ENCODE measurements around the gene P2RY6.

P2RY6 gene

DNA sequence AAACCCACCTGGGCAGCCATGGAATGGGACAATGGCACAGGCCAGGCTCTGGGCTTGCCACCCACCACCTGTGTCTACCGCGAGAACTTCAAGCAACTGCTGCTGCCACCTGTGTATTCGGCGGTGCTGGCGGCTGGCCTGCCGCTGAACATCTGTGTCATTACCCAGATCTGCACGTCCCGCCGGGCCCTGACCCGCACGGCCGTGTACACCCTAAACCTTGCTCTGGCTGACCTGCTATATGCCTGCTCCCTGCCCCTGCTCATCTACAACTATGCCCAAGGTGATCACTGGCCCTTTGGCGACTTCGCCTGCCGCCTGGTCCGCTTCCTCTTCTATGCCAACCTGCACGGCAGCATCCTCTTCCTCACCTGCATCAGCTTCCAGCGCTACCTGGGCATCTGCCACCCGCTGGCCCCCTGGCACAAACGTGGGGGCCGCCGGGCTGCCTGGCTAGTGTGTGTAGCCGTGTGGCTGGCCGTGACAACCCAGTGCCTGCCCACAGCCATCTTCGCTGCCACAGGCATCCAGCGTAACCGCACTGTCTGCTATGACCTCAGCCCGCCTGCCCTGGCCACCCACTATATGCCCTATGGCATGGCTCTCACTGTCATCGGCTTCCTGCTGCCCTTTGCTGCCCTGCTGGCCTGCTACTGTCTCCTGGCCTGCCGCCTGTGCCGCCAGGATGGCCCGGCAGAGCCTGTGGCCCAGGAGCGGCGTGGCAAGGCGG, 24.5 kb downstream of the P2RY6 start:
- DNase-seq (ENCODE audit: low read depth in 2 of 2): no peak

DNA sequence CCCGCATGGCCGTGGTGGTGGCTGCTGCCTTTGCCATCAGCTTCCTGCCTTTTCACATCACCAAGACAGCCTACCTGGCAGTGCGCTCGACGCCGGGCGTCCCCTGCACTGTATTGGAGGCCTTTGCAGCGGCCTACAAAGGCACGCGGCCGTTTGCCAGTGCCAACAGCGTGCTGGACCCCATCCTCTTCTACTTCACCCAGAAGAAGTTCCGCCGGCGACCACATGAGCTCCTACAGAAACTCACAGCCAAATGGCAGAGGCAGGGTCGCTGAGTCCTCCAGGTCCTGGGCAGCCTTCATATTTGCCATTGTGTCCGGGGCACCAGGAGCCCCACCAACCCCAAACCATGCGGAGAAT, 25.1 kb downstream of the P2RY6 start:
- no peak for DNase-seq (ENCODE audit: low read depth in 2 of 2)

DNA sequence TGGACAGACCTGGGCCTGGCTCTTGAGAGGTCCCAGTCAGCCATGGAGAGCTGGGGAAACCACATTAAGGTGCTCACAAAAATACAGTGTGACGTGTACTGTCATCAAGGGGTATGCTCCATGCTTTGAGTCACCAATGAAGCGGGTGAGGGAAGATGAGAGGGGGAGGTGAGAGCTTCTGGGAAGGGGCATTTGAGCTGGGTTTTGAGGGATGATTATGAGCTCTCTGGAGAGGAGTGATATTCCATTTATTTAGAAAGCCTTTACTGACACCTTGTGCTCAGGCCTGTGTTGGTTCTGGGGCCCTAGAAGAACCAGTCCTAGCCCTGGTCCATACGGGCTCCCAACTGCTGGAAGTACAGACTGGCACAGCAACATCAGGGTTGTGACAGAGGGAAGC, 25.6 kb downstream of the P2RY6 start:
- no peak for DNase-seq (ENCODE audit: low read depth in 2 of 2)

DNA sequence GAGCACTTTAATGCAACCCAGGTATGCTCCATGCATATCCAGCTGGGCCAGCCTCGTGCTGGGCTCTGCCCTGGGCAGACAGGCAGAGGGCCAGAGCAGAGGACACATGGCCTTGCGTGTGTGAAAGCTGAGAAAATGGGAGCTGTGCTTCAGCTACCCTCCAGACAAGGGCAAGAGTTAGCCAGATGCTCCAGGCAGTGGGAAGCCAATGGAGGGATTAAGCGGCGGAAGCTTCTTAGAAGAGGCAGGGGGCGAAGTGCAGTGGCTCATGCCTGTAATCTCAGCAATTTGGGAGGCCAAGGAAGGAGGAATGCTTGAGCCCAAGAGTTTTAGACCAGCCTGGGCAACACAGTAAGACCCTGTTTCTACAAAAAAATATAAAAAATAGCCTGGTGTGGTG, 26.1 kb downstream of the P2RY6 start:
- no peak for DNase-seq (ENCODE audit: low read depth in 2 of 2)

DNA sequence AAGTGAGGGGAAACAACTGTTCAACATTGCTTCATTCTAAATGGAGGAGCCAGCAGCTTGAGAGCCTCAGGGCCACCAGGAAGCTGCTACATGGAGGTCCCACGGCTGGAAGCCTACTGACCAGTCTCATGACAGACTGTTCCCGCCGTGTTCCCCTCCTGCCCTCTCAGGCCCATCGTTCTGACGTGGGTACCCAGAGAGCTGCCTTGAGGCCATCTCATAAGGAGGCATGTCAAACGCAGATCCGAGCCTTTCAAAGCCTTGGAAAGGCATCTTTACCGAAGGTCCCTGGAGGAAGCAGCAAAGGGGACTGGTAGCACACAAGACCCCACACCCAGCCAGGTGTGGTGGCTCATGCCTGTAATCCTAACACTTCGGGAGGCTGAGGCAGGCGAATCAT, 27.6 kb downstream of the P2RY6 start:
- no peak for DNase-seq (ENCODE audit: low read depth in 2 of 2)

DNA sequence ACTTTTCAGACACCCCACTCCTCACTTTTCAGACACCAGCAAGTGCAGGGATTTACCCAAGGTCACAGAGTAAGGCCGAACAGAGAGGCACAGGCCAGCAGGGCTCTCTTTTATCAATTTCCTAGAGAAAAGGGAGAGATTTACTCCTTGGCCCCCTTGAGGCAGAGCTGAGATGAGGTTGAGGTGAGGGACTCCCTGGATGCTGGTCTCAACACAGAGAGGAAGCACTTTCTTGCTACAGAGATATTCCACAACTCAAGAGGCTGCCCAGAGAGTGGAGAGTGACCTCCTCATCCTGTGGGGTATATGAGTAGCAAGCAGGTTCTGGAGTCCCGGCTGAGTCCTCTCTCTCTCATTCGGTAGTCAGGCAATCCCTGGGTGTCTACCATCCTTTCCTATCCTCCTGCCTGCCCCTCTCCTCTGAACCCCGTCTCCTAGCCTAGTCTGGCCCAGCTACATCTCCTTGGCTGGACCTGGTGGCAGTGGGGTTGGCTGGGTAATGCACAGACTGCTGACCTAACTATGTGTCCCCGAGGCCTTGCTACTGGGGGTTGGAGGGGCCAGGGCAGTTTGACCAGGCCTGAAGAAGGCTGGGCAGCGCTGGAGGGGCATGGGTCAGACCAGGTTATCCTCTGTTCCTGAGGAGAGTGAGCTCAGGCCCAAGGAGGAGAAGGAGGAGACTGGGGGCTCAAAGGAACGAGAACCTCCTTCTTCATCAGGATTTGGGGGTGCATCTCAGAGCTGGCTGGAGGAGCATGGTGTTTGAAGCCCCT, 34.1 kb downstream of the P2RY6 start:
- no peak for DNase-seq (ENCODE audit: low read depth in 2 of 2)

DNA sequence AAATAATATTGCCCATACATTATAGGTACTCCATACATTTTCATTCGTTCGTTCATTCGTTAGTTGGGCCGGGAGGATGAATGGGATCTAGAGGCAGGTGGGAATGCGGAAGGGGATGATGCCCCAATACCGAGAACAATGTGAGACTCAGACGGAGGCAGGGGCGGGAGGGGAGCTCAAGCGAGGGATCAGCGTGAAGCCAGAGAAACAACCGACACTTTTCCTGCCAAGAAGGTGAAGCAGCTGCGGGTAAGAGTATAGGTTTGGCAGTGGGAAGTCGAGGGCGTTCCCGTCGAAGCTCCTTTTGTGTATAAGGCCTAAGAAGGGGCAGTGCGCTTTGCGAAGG, 34.8 kb downstream of the P2RY6 start:
- no peak for DNase-seq (ENCODE audit: low read depth in 2 of 2)

DNA sequence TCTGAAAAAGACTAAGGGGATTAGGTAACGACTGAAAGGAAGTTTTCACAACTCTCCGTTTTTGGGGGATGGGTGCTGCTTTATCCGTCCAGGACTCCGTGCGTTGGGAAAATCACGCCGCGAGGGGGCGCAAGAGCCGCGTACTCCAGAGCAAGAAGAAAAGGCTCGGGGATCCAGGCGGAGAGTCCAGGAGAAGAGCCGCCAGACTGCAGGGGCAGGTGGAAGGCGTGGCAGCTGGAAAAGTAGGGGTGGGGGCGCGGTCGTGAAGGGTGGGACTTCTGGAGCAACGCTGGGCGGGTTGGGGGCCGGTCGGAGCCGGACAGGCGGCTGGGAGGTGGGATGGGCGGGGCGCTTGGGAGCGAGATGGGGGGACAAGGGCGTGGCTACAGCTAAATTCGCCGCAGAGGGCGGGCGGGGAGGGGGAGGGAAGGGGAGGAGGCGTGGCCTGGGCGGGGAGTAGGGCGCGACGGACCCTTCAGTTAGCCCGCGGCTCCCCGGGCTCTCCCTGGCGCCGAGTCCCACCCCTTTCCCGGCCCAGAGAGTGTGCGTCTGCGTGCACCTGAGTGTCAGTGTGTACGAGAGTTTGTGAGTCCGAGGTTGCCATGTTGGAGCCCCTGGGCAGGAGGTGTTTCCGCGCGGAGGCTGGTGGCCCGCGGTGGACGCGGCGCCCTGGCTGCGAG, 35.3 kb downstream of the P2RY6 start:
- DNase-seq (ENCODE audit: low read depth in 2 of 2): peak; percentile 70 to 91

DNA sequence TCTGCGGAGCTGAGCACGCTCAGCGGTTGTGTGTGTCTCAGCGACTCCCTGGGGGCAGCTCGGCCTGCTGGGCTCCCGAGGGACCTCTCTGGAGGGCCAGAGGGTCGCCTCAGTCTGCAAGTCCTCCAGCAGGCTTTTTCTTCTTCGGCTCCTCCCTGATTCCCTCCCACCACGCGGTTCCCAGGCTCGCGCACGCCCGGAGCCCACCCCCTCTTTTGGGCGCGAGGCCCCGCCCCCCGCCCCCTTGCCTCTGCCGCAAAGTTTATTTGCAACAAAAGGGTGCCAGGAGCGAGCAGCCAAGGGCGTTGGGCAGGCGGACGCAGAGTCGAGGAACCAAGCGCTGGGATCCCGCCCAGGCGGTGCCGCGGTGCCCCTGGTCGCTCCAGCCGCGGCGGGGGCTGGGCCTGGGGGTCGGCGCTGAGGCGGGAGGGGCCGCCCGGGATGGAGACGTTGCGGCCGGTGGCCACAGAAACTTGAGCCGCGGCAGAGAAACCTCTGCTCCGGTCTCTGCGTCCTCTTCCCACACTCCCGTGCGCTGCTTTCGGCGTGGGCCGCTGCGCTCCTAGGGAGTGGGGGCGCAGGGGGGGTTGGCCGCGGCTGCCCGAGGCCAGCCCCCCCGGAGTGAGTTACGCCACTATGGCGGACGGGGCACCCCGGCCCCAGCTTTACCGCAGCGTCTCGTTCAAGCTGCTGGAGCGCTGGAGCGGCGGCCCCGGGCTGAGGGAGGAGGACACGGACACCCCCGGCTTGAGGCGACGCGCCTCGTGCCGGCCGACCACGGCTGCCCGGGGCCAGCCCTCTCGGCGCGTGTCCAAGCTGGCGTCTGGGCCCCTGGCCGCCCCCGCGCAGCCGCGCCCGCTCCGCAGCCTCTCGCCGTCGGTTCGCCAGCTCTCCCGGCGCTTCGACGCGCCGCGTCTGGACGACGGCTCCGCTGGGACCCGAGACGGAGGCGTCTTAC, 36.1 kb downstream of the P2RY6 start, which contains the start of gene ARHGEF17:
Gene ARHGEF17 (plus strand): TSS at position 274 of the 958 bp plus-strand sequence. CDS start 363 bp downstream, at position 637.
- DNase-seq (ENCODE audit: low read depth in 2 of 2): no peak

DNA sequence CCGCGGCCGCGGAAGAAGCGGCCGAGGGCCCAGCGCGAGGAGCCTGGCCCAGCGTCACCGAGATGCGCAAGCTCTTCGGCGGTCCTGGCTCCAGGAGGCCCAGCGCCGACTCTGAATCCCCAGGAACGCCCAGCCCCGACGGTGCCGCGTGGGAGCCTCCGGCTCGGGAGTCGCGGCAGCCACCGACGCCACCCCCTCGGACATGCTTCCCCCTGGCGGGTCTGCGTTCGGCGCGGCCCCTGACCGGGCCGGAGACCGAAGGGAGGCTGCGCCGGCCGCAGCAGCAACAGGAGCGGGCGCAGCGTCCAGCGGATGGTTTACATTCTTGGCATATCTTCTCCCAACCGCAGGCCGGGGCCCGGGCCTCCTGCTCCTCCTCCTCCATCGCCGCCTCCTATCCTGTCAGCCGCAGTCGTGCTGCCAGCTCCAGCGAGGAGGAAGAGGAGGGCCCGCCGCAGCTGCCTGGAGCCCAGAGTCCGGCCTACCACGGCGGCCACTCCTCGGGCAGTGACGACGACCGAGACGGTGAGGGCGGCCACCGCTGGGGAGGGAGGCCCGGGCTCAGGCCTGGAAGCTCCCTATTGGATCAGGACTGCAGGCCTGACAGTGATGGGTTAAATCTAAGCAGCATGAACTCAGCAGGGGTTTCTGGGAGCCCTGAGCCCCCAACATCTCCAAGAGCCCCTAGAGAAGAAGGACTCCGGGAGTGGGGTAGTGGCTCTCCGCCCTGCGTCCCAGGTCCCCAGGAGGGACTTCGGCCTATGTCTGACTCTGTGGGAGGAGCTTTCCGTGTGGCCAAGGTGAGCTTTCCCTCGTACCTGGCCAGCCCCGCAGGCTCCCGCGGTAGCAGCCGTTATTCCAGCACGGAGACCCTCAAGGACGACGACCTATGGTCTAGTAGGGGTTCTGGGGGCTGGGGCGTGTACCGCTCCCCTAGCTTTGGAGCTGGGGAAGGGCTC, 37.1 kb downstream of the P2RY6 start:
- no peak for DNase-seq (ENCODE audit: low read depth in 2 of 2)

DNA sequence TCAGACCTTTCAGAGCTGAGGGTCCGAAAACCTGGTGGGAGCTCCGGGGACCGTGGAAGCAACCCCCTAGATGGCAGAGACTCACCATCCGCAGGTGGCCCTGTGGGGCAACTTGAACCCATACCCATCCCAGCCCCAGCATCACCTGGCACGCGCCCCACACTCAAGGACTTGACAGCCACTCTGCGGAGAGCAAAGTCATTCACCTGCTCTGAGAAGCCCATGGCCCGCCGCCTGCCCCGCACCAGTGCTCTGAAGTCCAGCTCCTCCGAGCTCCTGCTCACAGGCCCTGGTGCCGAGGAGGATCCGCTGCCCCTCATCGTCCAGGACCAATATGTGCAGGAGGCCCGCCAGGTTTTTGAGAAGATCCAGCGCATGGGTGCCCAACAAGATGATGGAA, 37.9 kb downstream of the P2RY6 start:
- no peak for DNase-seq (ENCODE audit: low read depth in 2 of 2)

DNA sequence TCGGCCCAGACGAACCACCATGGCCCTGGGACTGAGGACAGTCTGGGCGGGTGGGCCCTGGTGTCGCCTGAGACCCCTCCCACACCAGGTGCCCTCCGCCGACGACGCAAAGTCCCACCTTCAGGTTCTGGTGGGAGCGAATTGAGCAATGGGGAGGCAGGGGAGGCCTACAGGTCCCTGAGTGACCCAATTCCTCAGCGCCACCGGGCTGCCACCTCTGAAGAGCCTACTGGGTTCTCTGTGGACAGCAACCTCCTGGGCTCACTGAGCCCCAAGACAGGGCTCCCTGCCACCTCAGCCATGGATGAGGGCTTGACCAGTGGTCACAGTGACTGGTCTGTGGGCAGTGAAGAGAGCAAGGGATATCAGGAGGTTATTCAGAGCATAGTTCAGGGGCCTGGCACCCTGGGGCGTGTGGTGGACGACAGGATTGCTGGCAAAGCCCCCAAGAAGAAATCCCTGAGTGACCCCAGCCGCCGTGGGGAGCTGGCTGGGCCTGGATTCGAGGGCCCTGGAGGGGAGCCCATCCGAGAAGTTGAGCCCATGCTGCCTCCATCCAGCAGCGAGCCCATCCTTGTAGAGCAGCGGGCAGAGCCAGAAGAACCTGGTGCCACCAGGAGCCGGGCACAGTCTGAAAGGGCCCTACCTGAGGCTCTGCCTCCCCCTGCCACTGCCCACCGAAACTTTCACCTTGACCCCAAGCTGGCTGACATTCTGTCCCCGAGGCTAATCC, 38.7 kb downstream of the P2RY6 start:
- DNase-seq (ENCODE audit: low read depth in 2 of 2): no peak

DNA sequence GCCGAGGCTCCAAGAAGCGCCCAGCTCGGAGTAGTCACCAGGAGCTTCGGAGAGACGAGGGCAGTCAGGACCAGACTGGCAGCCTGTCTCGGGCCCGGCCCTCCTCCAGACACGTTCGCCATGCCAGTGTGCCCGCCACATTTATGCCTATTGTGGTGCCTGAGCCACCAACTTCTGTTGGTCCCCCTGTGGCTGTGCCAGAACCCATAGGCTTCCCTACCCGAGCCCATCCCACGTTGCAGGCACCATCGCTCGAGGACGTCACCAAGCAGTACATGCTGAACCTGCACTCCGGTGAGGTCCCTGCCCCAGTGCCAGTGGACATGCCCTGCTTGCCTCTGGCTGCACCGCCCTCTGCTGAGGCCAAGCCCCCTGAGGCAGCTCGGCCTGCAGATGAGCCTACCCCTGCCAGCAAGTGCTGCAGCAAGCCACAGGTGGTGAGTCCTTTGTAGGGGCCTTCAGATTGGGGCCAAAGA, 39.3 kb downstream of the P2RY6 start:
- DNase-seq (ENCODE audit: low read depth in 2 of 2): no peak

DNA sequence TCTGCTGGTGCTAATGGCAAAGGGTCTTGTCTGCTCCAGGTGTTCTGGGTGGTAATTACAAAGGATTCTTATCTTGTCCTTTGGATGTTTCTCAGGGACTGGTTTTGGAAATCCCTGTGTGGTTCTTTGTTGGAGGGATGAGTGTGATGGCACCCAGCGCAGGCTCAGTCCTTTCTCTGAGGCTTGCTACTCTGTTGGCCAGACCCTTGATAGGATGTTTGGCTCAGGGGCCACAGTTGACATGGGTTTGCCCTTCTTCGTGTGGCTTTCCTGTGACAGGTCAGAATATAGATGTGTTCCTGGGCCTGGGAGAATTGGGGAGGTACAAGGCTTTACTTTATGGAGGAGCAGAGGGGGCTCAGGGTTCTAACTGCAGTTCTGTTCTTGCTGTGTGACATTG, 39.9 kb downstream of the P2RY6 start:
- DNase-seq (ENCODE audit: low read depth in 2 of 2): no peak

DNA sequence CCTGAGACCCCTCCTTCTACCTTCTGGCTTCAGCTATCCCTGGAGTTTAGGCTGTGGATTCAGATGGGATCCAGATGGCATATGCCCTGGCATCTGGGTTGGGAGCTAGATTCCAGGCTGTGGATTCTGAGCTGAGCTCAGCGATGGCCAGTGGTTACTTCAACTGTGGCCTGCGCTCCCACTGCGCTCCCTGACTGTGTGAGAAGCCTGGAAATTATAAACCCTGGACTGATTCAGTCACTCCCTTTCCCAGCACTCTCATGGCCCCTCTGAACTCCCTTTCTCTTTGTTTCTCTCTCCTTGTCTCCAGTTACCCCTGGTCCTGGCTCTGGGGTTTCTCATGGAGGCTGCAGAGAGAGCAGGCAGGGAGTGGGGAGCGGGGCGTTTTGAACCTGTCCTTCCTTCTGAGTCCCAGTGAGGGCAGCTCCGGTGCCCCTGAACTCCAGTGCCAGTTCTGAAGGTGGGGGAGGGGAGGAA, 40.8 kb downstream of the P2RY6 start:
- DNase-seq (ENCODE audit: low read depth in 2 of 2): no peak

DNA sequence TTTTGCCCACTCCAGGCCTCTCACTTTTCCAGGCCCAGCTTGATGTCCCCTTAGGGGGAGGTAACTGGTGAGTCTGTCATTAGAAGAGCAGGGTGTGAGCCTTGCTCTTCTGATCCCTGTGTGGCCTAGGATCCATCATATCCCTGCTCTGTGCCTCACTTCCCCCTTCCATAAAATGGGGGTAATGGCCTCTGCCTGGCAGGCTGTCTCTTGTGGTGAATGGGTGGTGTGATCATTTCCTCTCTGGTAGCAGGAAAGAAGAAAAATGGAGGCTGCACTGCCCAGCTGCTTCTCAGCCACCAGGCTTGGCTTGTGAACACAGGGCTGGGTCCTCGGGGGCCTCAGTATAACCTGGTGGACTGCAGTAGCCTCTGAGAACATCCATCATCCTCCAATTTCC, 41.5 kb downstream of the P2RY6 start:
- no peak for DNase-seq (ENCODE audit: low read depth in 2 of 2)

DNA sequence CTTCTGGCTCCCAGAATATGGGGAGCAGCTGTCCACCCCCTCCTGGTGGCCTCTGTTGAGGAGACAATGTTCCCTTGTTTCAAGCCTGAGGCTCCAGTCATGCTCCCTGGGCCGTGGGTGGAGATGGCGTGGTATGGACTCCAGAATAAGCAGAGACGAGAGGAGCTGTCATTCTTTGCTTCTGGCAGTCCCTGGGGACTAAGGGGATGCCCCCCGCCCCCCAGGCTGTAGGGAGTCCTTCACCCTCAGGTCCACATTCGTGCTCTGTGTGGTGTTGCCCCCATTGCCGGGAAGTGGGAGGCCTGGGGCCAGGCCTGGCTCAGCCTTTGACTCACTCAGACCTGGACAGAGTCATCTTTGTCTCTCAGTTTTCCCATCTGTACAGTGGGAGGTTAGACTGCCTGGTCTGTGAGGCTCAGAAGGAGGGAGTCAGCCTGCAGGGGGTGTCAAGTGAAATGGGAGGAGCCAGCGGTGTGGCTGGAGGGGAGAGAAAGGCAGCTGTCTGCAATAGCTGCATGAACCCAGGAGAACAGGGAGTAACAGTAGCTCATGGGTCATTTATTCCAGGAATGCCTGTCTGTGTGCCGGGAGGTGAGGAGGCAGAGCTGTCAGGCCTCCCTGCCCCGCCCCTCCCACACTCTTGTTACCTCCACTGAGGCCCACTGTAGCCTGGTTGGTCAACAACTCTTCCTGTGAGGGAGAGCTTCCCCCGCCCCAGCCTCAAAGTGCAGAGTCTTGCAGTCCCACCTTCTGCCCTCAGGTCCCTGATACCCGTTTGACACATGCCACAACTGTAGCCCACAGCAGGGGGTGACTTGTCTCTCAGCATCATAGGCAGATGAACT, 42.2 kb downstream of the P2RY6 start:
- DNase-seq (ENCODE audit: low read depth in 2 of 2): no peak

DNA sequence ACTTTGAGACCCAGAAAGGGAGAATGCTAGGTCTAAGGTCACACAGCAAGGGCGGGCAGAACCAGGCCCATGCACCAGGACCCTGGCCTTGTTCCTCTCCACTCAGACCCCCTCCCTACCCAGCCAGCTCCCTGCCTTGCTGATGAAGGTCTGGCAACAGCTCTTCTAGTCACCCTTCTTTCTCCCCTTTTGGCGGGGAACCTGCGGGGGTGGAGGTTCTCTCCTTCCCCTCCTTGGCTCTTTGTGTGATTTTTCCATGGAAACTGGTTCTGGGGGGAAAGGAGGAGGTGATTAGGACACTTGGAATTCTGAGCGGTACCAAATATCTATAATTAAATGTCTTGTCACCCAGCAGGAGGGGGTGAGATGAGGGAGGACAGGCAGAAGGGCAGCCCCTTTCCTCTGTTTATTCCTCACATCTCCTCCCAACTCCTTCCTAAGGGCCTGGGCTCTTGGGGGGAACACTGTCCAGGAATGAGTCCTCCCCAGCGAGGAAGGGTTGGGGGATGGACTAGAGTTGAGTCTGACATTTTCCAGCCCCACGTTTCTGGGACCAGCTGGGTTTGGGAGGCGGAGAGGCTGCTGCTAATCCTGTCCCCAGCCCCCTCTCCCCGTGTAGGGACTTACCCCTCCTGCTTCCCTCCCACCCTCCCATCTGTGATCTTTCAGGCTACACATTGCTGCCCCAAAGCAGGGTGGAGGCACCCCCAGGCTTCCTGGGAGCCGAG, 43.3 kb downstream of the P2RY6 start:
- no peak for DNase-seq (ENCODE audit: low read depth in 2 of 2)

Measured in stimulated activated CD8-positive, alpha-beta memory T cell treated with anti-CD3 and anti-CD28 coated beads, Interleukin-7, amount 100 ng/mL, for 1 hour (primary cell).